ENCODE results near the gene NLGN1. TPM values are rescaled to one million over a fixed set of nuclear protein-coding genes. Genes with fewer than 3 reads are reported as not detected.

Gene NLGN1
- 0.30 and 3.0 TPM in 2 replicates for total RNA-seq (ENCODE audit: low replicate concordance)

GRCh38 chr3:173397161-173398110 lies at the start of gene NLGN1:
Gene NLGN1, plus strand, starts transcription at chr3:173397744.

